H1 (cell line): Measurements from ENCODE around the gene ROBO4. TPM values are rescaled to one million over a fixed set of nuclear protein-coding genes. Genes with fewer than 3 reads are reported as not detected.

Experiments used
- ATF2 ChIP-seq: IDR thresholded peaks from 2 replicates; pipeline ENCODE4 v1.6.1; 2012; ENCODE audit warnings: low read length, inconsistent platforms
- CHD1 ChIP-seq: IDR thresholded peaks from 2 replicates; pipeline ENCODE4 v1.6.1; 2012; ENCODE audit warnings: low read depth, low read length, improper control_type of control experiment
- EGR1 ChIP-seq: IDR thresholded peaks from 2 replicates; pipeline ENCODE4 v1.6.1; 2011; ENCODE audit warnings: low read depth, low read length, borderline replicate concordance
- HDAC6 ChIP-seq: IDR thresholded peaks from one replicate; pipeline ENCODE4 v1.7.1; 2012; ENCODE audit warnings: low read depth, mild to moderate bottlenecking, inconsistent platforms, low read length, moderate library complexity
- KDM1A ChIP-seq: fragments of 200-600, 300-600 bp; sonication (generic); IDR thresholded peaks from 2 replicates; pipeline ENCODE4 v1.7.1; 2016; ENCODE audit warnings: mild to moderate bottlenecking, low read length, borderline replicate concordance
- POLR2AphosphoS5 ChIP-seq: IDR thresholded peaks from 2 replicates; pipeline ENCODE4 v1.6.1; 2011; ENCODE audit warnings: low read depth, low read length
- RXRA ChIP-seq: IDR thresholded peaks from 2 replicates; pipeline ENCODE4 v1.6.1; 2011; ENCODE audit warnings: low read depth, mild to moderate bottlenecking, low read length, moderate library complexity; ENCODE audit not compliant: insufficient read depth
- SIRT6 ChIP-seq: IDR thresholded peaks from one replicate; pipeline ENCODE4 v1.7.1; 2012; ENCODE audit warnings: low read length, inconsistent platforms
- SP4 ChIP-seq: IDR thresholded peaks from 2 replicates; pipeline ENCODE4 v1.6.1; 2012; ENCODE audit warnings: low read length, inconsistent platforms
- polyA plus RNA-seq, 7 experiments: library from polyadenylated mRNA; depleted of rRNA in 3 of 7; stranded (reverse) in 5 of 7; unstranded in 2 of 7; fragments of >200 nt in 5 of 7; fragments of 200-250 nt in 2 of 7; gene quantifications; 1 replicate in 5 of 7; 2 replicates in 1 of 7; 4 replicates in 1 of 7; pipeline versions ENCODE4 v1.2.1 to v1.2.3, GENCODE V29; 2011 to 2013; ENCODE audit warnings: missing spikeins in 2 of 7, mixed read lengths in 2 of 7
- total RNA-seq: library from RNA; stranded (reverse); fragmentation: NEBNext Ultra II Directional; extraction: Animal tissue kit (Norgen Biotek cat#: 25700); gene quantifications from 2 replicates; pipeline ENCODE4 v1.2.1, GENCODE V29; 2021

Gene ROBO4
- total and polyA plus RNA-seq, 2 of the 8 experiments (the other 6 are each of a cell fraction or from before 2014, with no cell fraction given): 0.03 TPM; not detected in 1

GRCh38 chr11:124869331-124869730 lies 28.3 kb downstream of the ROBO4 start (continued):
- TF ChIP-seq CHD1: no peak
- TF ChIP-seq ATF2: no peak
- no peak for TF ChIP-seq EGR1
- no peak for TF ChIP-seq HDAC6
- TF ChIP-seq KDM1A: no peak
- no peak for TF ChIP-seq SIRT6
- no peak for TF ChIP-seq RXRA
- no peak for TF ChIP-seq POLR2AphosphoS5
- TF ChIP-seq SP4: no peak
